KBM-7 (cell line): ENCODE data around the gene THRSP.
"Not testable (repeated sequence)": the region's sequence is repeated elsewhere in the genome, so short reads cannot be mapped to it uniquely, and the experiment has no call there.

ENCODE experiments used
- DNase-seq: peaks from one replicate; pipeline ENCODE4 v3.0.0-alpha.2; 2015
- in situ Hi-C: fragments of 300-500 bp; cut with MboI; formaldehyde crosslinking; loops from 2 replicates; pipeline ENCODE4 v1.14.3; 2020; ENCODE audit warnings: low sequenced_read_pairs, low pct_unique_long_range_greater_than_20kb, mixed read lengths

Gene THRSP, protein sequence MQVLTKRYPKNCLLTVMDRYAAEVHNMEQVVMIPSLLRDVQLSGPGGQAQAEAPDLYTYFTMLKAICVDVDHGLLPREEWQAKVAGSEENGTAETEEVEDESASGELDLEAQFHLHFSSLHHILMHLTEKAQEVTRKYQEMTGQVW

GRCh38 chr11:78063440-78064181, at the start of gene THRSP:
TSS of gene THRSP (plus strand) at chr11:78063861. CDS start at chr11:78063882, 21 bp downstream.
- no peak for DNase-seq
- in situ Hi-C loops: no loop called here

DNA sequence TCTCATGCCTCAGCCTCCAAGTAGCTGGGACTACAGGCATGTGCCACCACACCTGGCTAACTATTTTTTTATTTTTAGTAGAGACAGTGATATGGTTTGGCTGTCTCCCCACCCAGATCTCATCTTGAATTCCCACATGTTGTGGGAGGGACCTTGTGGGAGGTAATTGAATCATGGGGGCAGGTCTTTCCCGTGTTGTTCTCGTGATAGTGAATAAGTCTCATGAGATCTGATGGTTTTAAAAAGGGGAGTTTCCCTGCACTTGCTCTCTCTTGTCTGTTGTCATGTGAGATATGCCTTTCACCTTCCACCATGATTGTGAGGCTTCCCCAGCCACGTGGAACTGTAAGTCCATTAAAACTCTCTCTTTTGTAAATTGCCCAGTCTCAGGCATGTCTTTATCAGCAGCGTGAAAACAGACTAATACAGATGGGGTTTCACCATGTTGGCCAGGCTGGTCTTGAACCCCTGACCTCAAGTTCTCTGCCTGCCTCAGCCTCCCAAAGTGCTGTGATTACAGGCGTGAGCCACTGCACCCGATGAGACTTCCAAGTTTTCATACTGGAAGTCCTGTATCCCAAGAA, 48.6 kb upstream of the THRSP start:
- in situ Hi-C loops, DNase-seq: not testable (repeated sequence)

- in situ Hi-C loops: no loop called here
- no peak for DNase-seq
These were observed 47.8 kb upstream of the THRSP start for GRCh38 chr11:78015878-78016277.

- in situ Hi-C loops: no loop called here
- no peak for DNase-seq
These were observed 43.9 kb upstream of the THRSP start for GRCh38 chr11:78019808-78020207.

DNA sequence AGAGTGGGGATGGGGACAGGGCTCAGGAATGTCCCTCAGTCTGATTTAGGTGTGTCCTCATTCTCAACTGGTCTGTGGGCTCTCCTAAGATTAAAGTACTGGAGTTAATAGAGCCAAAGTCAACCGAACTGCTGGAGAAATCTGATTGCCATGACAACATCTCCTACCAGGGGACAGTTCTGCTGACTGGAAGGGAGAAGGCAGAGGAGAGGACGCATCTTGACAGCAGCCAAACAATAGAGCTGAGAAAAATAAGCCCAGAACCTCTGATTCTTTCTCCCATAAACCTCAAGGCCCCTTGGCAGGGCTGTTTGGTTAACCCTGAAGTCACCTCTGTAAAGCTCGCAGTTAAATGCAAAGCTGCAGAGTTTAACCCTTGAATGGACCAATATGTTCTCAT, 43.4 kb upstream of the THRSP start:
- DNase-seq: no peak
- in situ Hi-C loops: no loop called here

DNA sequence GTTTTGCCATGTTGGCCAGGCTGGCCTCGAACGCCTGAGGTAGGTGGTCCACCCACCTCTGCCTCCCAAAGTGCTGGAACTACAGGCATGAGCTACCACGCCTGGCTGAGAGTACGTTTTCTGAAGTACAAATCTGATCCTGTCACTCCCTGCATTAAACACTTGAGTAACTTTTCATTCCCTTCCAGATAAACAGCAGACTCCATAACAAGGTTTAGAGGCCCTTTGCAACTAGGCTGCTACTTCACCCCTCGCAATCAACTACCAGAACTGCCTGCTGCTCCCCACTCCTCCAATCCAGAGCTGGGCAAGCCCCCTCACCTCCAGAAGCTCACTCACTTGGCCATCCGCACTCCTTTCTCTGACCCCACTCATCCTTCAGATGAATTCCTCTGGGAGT, 42.0 kb upstream of the THRSP start:
- in situ Hi-C loops: no loop called here

DNA sequence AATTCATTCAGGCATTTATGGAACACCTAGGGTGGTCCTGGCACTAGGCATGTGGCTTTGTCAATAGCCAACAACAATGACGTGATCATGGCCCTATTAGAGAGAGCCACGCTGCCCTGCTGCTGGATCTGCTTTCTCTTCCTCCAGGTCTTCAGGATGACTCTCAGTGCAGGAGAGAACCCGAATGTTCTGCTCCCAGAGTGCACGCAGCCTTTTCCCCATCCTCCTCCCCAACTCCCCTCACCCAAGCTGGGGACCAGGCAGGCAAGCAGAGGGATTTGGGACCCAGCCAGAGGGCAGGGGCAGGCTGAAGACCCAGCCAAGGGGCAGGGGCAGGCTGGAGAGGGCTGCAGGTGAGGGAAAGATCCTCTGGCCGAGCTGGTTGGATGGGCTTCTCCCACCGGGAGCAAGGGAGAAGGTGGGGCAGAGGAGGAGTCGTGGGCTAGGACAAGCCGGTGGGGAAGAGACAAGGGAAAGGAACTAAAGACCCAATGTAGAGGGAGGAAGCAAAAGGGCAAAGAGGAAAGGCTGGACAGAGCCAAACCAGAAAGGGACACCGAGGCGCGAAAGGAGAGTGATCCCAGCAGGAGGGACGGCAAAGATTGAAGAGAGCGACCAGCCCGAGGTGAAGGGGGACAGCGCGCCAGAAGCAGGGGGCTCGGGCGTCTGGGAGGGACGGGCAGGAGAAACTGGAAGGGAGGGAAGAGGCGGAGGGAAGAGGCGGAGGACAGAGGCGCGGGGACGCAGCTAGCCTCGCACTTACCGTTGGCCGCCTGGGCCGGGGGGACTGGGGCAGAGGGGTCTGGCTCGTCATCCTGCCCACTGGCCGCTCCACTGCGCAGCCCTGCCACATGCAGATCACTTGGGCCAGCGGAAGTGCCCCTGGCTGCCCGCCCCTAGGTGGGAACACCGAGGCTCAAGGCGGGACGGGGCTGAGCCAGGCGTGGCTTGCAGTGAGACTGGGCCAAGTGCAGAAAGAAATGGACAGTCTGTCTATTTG, 41.0 kb upstream of the THRSP start, which contains the start of gene KCTD14:
Gene KCTD14 (minus strand): TSS at position 880 of the 1,000 bp plus-strand sequence. CDS start 27 bp downstream, at position 853.
- in situ Hi-C loops: no loop called here
- DNase-seq: no peak

More for the DNA sequence above, 42.0 kb upstream of the THRSP start:
- no peak for DNase-seq

DNA sequence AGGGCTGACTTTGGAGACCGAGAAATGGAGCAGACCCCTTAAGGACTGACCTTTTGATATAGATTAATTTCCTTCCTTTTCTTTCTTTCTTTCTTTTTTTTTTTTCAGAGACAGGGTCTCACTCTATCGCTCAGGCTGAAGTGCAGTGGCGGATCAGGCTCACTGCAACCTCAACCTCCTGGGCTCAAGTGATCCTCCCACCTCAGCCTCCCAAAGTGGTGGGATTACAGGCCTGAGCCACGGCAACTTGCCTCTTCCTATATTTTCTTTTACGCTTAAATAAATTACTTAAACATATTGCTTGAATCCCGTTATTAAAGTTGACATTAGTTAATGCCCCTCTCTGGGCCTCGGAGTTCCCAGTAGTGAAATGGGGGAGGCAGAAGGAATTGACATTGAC, 40.2 kb upstream of the THRSP start:
- in situ Hi-C loops: no loop called here
- no peak for DNase-seq

- in situ Hi-C loops: no loop called here
- no peak for DNase-seq
These were observed 38.3 kb upstream of the THRSP start for GRCh38 chr11:78025378-78025777.

DNA sequence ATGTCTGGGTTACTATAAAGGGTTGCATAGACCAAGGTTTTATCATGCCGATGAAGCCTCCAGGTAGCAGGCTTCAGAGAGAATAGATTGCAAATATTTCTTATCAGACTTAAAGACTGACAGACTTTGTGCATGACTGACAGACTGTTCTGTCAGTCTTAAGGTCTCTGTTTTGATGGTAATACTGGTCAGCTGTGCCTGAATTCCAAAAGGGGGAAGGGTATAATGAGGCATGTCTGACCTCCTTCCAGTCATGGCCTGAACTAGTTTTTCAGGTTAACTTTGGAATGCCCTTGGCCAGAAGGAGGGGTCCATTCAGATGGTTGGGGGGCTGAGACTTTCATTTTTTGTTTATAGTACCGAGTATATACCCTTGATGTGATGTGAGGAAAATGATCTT, 35.9 kb upstream of the THRSP start:
- in situ Hi-C loops: no loop called here
- no peak for DNase-seq

DNA sequence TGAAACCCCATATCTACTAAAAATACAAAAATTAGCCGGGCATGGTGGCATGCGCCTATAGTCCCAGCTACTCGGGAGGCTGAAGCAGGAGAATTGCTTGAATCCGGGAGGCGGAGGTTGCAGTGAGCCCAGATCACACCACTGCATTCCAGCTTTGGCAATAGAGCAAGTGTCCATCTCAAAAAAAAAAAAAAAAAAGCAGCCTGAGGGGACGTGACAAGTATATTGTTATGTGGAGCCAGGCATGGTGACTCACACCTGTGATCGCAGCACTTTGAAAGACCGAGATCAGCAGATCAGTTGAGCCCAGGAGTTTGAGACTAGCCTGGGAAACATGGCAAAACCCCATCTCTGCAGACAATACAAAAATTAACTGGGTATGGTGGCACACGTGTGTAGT, 35.2 kb upstream of the THRSP start:
- DNase-seq, in situ Hi-C loops: not testable (repeated sequence)

GRCh38 chr11:78030429-78031325, 33.0 kb upstream of the THRSP start:
- DNase-seq: peak; percentile 60
- in situ Hi-C loops: no loop called here

- in situ Hi-C loops: no loop called here
- DNase-seq: no peak
These were observed 32.0 kb upstream of the THRSP start for GRCh38 chr11:78031629-78032028.

GRCh38 chr11:78032090-78032489, 31.6 kb upstream of the THRSP start:
- DNase-seq: no peak
- in situ Hi-C loops: no loop called here

- in situ Hi-C loops: no loop called here
- DNase-seq: no peak
These were observed 30.6 kb upstream of the THRSP start for GRCh38 chr11:78033040-78033439.

DNA sequence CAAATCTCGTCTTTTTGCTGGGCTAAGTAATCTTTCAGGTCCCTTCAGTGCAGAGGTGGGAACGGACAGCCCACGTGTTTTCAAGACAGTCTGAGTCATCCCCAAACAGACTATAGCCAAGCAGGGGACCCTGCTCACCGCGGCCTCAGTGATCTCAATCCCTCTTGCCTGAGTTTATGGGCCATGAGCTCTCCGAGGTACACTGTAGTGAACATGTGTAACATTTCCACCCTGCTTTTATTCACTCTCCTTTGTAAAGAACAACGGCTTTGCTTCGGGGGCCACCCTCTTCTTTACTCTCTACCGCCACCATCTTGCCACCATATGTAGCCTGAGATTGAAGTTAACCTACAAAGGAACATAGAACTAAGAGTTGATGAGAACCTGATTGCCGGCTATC, 29.0 kb upstream of the THRSP start:
- in situ Hi-C loops: no loop called here
- no peak for DNase-seq

DNA sequence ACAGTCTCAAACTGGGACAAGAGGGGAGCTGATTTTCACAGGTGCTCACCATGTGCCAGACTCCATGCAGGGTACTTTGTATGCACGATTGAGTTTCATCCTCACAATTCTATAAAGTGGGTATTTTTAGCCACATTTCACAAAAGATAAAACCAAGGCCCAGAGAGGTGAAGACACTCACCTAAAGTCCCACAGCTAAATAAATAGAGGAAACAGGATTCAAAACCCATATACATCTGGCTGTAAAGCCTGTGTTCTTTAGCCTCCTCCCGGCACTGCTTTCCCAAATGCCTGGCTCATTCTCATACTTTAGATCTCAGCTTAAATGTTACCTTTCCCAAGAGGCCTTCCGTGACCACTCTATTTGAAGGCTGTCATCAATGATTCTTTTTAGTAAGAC, 27.3 kb upstream of the THRSP start:
- no peak for DNase-seq
- in situ Hi-C loops: no loop called here

- in situ Hi-C loops: no loop called here
- no peak for DNase-seq
These were observed 26.6 kb upstream of the THRSP start for GRCh38 chr11:78037056-78037455.
